Astrocyte of the hippocampus (primary cell): ENCODE measurements around the gene BHLHE40.

ENCODE experiments used
- DNase-seq: peaks from one replicate; pipeline ENCODE4 v3.0.0; 2011; ENCODE audit warnings: low read depth, low spot score

Gene BHLHE40

DNA sequence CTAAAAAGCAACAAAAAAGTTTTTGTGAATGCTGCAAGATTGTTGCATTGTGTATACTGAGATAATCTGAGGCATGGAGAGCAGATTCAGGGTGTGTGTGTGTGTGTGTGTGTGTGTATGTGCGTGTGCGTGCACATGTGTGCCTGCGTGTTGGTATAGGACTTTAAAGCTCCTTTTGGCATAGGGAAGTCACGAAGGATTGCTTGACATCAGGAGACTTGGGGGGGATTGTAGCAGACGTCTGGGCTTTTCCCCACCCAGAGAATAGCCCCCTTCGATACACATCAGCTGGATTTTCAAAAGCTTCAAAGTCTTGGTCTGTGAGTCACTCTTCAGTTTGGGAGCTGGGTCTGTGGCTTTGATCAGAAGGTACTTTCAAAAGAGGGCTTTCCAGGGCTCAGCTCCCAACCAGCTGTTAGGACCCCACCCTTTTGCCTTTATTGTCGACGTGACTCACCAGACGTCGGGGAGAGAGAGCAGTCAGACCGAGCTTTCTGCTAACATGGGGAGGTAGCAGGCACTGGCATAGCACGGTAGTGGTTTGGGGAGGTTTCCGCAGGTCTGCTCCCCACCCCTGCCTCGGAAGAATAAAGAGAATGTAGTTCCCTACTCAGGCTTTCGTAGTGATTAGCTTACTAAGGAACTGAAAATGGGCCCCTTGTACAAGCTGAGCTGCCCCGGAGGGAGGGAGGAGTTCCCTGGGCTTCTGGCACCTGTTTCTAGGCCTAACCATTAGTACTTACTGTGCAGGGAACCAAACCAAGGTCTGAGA is 4.7 kb downstream of the BHLHE40 start:
- peak; percentile 93 for DNase-seq

DNA sequence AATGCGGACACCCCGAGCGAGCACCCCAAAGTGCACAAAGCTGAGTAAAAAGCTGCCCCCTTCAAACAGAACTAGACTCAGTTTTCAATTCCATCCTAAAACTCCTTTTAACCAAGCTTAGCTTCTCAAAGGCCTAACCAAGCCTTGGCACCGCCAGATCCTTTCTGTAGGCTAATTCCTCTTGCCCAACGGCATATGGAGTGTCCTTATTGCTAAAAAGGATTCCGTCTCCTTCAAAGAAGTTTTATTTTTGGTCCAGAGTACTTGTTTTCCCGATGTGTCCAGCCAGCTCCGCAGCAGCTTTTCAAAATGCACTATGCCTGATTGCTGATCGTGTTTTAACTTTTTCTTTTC is 5.3 kb downstream of the BHLHE40 start:
- no peak for DNase-seq

DNA sequence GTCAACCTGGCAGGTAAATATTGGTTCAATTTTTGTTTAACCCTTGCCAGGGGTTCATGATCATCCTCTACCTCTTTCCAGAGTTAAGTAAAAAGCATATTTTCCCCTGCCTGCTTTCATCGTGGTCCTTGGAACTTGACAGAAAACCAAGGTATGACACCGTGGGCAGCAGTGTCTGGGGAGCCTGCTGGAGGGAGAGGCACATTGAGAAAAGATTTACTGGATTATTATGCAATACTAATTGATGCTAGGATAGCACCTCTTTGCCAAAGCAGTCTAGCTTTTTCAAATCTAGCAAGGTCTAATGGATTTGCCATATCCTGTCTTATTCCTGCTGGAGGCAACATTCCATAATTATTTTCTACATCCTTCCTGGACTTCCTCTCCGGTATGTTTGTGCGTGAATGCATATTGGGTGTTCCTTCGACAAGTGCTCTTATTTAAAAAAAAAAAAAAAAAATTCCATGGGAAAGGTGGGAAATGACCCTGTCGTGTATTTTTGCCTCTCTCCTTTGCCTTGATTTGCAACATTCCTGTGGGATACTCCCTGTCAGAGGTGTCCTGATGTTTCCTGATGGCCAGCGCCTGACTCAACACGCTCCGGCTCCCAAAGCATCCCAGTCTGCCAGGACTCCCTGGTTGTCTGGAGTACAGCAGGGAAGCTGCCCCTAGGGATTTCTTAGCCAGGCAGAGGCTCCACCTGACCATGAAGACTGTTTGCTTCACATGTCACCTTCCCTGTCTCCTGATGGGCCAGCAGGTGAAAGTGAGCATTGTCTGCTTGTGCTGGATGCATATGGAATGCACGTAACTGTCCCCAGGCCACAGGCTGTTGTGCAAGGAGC is 6.3 kb downstream of the BHLHE40 start:
- peak; percentile 80 for DNase-seq

DNA sequence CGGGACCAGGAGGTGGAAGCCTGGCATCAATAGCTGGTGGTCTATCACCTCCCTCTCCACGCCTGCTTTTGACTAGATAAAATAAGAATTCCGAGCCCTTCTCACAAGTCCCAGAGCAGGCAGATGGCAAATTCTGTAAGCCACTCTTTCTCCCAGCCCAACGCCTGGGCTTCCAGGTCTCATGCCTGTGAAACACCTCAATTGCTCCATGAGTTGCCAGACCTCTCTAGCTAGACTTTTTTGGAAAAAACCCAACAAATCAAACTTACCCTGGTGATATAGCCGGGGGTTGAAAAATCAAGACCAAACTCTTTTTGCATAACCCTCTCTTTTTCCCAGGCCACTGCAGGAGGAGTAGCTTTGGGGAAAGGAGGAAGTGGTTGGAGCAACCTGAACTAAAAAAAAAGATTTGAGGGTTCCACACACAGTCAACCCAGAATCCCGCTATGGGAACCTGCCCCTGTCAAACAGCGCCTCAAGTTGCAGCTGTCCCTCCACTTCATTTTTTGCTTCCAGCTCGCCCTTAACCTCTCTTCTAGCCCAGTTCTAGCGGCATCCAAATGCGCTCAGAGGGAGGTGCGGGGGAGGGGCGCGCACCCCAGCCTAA is 7.0 kb downstream of the BHLHE40 start:
- DNase-seq = peak; percentile 68

DNA sequence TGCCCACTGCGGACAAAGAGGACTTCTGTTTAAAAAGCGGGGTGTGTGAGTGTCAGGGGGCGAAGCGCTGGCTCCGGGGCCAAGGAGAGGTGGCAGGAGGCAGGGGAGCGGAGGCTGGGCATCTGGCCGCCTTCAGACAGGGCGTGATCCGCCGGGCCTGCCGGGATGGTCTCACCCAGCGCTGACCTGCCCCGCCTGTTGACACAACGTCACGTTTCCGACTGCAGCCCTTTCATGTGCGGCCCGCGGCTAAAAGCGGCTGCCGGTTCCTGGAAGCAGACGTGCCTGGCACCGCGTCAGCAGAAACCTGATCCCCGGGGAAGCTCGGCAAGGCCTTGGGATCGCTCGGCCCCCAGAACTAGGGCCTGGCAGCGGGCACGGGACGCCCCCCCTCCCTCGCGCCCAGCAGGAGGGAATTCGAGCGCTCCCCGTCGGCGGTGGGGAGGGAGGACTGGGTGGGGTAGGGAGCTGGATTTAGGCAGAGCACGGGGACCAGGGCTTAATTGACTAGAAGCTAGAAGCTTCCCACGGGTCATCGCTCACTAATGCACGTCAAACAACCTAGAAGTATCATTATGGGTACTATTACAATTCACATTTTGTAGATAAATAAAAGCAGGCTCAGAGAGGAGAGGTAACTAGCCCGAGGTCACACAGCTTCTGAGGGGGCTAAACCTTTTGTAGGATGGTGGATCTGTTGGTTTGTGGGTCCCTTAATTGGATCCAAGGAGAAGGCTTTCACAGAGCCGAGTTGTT is 7.7 kb downstream of the BHLHE40 start:
- peak; percentile 99 for DNase-seq

DNA sequence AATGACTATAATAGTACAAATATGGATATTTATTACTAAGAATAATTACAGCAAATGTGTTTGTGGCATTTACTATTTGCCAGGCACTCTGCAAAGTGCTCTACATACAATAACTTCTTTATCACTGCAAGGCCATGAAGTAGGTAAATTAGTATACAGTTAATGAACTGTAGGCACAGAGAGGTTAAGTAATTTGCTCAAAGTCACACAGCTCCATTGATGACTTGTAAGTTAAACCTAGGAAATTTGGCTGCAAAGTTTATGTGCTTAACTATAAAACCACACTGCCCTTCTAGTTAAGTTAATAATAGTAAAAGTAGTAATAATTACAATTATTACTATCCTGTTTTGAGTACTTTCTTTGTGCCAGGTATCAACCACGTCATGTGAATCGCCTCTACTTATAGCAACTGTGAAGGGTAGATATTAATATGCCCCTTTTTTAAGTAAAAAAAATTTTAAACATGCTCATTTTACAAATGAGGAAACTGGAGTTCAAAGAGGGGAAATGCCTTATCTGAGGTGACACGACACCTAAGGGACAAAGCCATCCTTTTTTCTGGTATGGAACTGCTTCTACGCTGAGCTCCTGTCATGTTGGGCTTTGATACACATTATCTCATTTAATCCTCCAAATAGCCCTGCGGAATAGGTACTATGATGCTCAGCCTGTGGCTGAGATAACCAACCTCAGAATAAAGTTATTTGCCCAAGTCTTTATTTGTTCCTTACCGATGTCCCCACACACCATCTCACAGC is 8.5 kb downstream of the BHLHE40 start:
- no peak for DNase-seq

DNA sequence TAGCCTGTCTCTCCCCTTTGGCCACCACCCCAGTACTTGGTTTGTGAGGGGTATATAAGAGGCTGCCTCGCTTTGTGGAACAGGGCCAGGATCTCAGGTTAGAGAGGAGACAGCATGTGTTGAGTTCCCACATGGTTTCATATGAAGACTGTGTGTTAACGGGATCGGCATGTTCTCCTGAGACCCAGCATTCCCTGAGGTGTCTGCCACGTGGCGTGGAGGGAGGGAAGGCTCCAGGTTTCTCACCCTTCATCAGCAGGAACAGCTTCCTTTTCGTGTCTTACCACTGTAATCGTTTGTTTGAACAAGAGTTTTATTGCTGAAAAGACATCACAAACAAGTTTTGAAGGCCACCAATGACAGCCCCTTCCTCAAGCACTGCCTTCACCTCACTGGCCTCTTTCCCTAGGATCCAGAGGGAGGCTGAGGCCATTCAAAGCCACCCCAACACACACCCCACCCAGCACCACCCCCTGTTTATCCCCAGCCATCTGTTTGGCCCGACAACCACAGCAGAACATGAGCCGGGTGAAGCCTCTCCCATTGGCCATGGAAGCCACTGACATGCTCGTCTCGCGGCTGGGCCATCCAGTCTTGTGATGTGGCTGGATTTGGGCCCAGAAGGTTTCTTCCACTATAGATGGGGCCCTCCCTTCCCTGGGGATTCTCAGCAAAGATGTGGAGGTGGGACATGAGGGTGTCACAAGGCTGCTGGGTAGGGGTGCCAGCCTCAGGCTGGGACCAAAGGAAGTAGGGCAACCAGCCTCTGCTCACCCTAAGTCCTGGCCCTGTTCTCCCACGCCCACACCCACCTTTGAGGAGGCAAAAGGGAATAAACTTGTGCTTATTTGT is 10.0 kb downstream of the BHLHE40 start:
- DNase-seq = no peak

DNA sequence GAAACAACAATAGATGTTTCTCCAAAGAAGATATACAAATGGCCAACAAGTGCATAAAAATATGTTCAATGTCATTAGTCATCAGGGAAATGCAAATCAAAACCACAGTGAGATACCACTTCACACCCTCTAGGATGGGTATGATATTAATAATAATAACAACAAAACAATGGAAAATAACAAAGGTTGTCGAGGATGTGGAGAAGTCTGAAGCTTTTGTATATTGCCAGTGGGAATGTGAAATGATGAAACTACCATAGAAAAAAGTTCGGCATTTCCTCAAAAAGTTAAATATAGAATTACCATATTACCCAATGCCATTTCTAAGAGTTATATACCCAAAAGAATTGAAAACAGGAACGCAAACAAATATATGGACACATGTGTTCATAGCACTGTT is 10.8 kb downstream of the BHLHE40 start:
- no peak for DNase-seq

DNA sequence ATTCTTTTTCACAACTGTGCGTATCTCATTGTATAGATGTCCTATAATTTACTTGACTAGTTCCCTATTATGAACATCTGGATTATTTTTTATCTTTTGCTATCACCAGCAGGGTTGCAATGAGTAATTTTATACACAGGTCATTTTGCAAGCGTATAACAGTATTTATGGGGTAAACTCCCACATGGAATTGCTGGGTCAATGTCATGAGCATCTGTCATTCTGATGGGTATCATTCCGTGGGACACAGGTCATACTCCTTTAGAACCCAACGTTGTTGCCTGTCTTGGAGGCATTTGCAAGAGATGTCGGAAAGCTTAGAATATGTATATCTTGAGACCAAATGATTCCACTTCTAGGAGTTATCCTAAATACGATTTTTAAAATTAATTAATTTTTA is 12.9 kb downstream of the BHLHE40 start:
- DNase-seq = no peak

DNA sequence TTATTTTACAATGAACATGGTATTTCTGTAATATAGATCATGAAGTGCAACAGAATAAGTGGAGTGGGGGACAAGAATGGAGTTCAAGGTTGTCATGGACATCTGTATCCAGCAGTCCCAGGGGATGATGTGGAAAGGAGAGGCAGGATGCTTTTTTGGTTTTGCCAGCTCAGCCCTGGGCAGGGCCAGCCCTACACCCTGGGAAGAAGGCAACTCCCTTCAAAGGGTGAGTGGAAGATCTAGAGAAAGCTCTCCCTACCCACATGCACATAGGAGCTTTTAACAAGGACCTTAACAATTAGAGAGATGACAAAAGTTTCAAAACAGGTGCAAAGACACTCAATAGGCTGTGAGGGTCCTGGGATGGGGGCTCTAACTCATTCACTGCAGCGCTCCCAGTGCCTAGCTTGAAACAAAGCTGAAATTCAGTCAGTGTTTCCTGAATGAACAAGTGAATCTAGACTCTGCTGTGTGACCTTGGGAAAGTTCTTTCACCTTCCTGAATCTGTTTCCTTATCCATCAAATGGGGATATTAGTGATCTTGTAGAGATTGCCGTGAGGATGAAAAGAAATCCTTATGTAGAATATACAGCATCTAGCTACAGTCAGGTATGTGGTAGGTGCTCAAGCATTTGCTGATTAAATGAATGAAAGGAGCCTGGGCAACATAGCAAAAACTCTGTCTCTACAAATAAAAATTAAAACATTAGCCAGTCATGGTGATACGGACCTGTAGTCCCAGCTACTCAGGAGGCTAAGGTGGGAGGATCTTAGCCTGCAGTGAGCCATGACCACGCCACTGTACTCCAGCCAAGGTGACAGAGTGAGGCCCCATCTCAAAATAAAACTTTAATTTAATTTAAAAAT is 14.3 kb downstream of the BHLHE40 start:
- DNase-seq = no peak

DNA sequence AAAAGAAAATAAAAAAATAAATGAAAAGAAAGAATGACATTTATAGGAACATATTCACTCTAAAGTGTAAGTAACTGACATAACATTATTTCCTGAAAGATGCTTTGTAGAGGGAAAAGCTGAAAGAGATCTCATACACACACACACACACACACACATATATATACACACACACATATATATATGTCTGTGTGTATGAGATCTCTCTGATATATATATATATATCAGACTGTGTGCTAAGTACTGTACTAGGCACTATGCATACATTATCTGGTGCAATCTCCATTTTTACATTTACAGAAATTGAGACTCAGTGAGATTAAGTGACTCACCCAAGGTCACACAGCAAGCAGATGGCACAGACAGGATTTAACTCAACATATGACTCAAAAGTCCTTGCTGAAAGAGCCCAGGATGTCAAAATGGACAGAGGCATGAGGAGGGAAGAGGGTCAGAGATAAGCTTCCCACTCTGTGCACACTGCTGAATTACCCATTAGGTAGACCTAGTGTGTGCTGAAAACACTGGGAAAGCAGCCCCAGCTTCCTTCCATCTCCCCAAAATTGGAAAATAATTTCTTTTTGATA is 15.0 kb downstream of the BHLHE40 start:
- DNase-seq = no peak

DNA sequence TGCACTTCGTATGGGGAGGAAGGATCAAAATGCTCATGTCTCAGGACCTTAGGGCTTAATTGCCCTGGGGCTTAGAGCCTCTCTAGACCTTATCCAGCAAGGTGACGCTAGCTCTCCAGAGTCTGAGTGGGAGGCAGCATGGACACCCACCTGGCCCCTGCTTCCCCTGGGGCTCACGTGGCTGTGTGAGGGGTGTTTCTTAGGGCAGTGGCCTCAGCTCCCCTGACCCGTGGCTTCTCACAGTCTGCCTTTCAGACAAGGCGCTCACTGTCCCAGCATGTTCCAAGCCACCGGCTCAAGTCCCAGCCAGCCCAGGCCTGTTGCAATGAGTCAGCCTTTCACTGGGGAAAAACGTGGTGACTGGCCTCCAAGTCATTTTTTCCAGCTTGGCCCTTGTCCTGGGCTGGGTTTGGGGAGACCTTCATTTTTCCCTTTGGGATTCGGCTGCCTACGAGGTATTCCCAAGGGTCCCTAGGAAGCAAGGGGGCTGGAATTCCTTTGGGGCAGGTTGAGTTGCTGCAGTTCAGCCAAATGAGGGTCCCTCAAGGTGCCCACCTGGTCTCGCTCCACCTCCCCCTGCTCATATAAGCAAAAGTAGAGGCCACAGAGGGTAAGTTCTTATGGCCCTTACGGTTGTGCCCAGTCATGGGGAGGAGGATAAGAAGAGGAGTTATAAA is 15.7 kb downstream of the BHLHE40 start:
- DNase-seq = peak; percentile 94

DNA sequence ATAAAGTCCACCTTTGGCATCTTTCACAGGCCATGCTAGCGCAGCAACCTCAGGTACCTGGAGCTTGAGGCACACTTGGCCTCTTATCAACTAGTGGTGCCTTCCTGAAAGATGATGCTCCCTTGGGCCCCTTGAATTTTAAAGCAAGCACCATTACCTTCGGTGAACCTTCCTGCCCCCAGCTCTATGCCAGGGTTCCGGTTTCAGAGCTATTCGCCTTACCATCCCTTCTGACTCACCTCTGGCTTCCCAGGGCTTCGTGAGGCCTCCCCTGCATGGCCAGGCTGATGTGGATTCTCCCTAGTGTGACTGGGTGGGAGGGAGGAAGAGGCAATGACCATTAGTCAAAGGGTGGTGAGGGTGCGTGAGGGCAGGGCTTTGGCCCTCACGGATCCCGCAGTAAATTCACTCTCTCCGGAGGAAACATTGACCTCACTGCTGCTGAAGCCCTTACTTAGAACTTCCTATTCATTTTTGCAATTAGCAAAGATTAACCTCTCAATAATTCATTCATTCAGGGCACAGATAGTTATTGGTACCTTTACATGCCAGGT is 16.3 kb downstream of the BHLHE40 start:
- DNase-seq = peak; percentile 73

DNA sequence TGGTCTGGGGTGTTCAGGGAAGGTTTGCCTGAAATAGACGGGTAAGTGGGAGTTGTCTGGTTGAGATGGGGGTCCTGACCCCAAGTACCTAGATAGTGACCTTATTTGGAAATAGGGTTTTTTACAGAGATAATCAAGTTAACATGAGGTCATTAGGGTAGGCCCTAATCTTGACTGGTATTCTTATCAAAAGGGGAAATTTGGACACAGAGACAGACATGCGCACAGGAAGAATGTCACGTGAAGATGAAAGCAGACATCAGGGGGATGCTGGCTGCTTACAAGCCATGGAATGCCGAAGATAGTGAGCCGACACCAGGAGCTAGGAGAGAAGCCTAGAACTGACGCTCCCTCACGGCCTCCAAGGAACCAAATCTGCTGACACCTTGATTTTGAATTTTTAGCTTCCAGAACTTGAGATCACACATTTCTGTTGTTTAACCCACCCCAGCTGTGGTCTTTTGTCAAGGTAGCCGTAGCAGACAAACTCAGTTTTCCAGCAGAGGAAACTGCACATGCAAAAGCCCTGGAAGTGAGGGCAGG is 17.1 kb downstream of the BHLHE40 start:
- DNase-seq = no peak

DNA sequence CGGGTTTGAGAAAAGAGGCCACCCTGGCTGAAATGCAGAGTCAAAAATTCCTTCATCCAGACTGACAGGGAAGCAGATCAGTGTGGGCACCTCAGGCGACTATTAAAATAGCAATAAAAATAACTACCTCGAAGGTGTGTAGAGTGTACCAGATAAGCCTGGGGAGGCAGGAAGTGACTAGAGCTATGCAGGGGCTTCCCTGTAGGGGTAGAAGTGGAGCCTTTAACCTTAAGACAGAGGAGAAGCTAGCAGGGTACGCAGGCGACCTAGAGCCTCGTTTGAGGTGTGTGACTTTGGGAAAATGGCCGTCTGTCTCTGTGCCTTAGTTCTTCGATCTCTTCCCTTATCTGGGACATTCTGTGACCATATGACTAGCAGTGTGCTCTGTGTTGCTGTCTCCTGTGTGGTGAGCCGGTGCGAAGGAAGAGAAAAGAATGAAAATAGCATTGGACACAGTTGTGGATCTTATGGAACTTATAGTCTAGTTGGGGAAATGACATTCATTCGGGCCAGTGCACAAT is 17.6 kb downstream of the BHLHE40 start:
- DNase-seq = no peak

DNA sequence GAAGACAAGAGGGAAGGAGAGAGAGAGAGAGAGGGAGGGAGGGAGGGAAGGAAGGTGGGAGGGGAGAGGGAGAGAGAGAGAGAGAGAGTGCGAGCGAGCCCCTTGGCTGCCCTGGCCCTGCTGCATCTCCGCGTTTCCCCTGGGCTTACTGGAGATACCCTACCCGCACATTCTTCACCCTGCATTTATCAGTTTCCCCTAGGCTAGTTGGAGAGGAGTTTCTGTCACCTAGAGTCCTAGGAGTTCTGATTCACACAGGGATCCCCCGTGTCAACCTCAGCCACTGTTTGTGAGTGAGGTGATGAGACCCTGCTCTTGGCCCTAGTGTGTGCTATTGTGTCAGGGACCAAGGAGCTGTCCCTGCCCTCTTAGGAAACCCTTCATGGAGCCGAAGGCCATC is 18.7 kb downstream of the BHLHE40 start:
- DNase-seq = no peak

DNA sequence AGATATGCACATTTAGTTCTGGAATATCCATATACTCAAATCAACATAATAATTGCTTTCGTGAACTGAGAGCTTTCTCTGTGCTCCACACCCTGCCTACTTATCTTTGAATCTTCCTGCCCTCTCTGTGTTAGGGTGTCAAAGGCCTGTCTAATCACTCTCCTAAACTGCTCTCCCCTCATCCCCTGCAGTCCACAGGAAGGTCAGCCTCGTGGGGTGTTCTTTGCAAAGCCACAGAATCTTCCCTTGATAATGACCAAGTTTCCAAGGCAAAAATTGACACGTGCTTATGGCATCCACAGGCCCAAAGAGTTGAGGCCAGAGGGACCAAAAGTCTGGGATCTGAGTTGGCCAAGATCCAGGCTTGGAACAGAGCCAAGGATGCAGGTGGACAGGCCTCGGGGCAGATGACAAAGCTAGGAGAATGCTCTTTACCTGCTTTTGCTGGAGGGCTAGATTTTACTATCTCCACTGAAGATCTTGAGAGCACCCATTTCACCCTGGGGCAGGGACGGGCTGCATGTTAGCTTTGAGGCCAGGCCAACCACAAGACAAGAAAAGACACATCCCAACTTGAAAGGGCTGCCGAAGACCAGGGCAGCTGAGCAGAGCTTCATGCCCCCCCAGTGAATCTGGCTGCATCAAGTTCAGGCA is 20.4 kb downstream of the BHLHE40 start:
- no peak for DNase-seq
